ENCODE data around the gene LAMA3. TPM values are rescaled to one million over a fixed set of nuclear protein-coding genes. Genes with fewer than 3 reads are reported as not detected.
A peak's percentile ranks its signal among the peaks of the same experiment; 100 is the strongest.

LAMA3 gene
- total RNA-seq, 2 donors from 2014 or later = 0.58 to 1.3 TPM

GRCh38 chr18:23812546-23813440 lies 123.5 kb downstream of the LAMA3 start:
- Mint-ChIP-seq H3K4me3 (no peak overlapping the region), H3K27ac (no peak overlapping the region), H3K4me1 (no peaks in the 10 kb centered on the region), H3K27me3 (ENCODE audit: insufficient read depth) (no peaks in the 10 kb centered on the region), H3K9me3 (no peaks in the 10 kb centered on the region), H3K36me3 (ENCODE audit: low read depth) (no peaks in the 10 kb centered on the region)
- peak; percentile 80 for TF ChIP-seq CTCF (conservative IDR thresholded peaks at IDR 0.05)
- Histone ChIP-seq H3K9ac (ENCODE audit: extremely low read depth, low read length, poor library complexity, severe bottlenecking) (no peak overlapping the region), H3K9me3 (ENCODE audit: control insufficient read depth, low read length) (peaks cover under 1% of the 10 kb centered on the region), H3K27ac (ENCODE audit: low read depth, low read length) (no peak overlapping the region), H3K36me3 (ENCODE audit: control insufficient read depth, insufficient read depth, low read length) (no peaks in the 10 kb centered on the region), H3K27me3 (ENCODE audit: control insufficient read depth, insufficient read depth, low read length, poor library complexity, severe bottlenecking) (no peaks in the 10 kb centered on the region), H3K4me1 (ENCODE audit: control insufficient read depth, insufficient read depth, low read length) (no peaks in the 10 kb centered on the region), H3K4me3 (ENCODE audit: low read length) (no peak overlapping the region)
- 0 to 50% methylated on average over 1 to 4 of the region's 4 CpGs for WGBS, 2 experiments (ENCODE audit: insufficient coverage in 1 of 2, insufficient read length in 1 of 2)
- no peak for DNase-seq

- Histone ChIP-seq H3K27me3 (ENCODE audit: control insufficient read depth, insufficient read depth, low read length, poor library complexity, severe bottlenecking) (no peaks in the 10 kb centered on the region), H3K4me3 (ENCODE audit: low read length) (no peak overlapping the region), H3K9ac (ENCODE audit: extremely low read depth, low read length, poor library complexity, severe bottlenecking) (no peak overlapping the region), H3K9me3 (ENCODE audit: control insufficient read depth, low read length) (no peaks in the 10 kb centered on the region), H3K36me3 (ENCODE audit: control insufficient read depth, insufficient read depth, low read length) (no peaks in the 10 kb centered on the region), H3K27ac (ENCODE audit: low read depth, low read length) (no peak overlapping the region), H3K4me1 (ENCODE audit: control insufficient read depth, insufficient read depth, low read length) (no peaks in the 10 kb centered on the region)
- no peak overlapping the region for H3K27ac Mint-ChIP-seq
- H3K9me3 Mint-ChIP-seq = no peaks in the 10 kb centered on the region
- no peaks in the 10 kb centered on the region for H3K27me3 Mint-ChIP-seq (ENCODE audit: insufficient read depth)
- no peak for TF ChIP-seq CTCF (conservative IDR thresholded peaks at IDR 0.05)
- no peaks in the 10 kb centered on the region for H3K4me1 Mint-ChIP-seq
- no peak overlapping the region for H3K4me3 Mint-ChIP-seq
- 88 to 90% methylated on average over 6 to 7 of the region's 7 CpGs for WGBS, 2 experiments (ENCODE audit: insufficient coverage in 1 of 2, insufficient read length in 1 of 2)
- no peak for DNase-seq
- no peaks in the 10 kb centered on the region for H3K36me3 Mint-ChIP-seq (ENCODE audit: low read depth)
Measured at GRCh38 chr18:23814991-23815614, 125.8 kb downstream of the LAMA3 start.

- Histone ChIP-seq H3K9ac (ENCODE audit: extremely low read depth, low read length, poor library complexity, severe bottlenecking) (no peak overlapping the region), H3K4me1 (ENCODE audit: control insufficient read depth, insufficient read depth, low read length) (no peaks in the 10 kb centered on the region), H3K36me3 (ENCODE audit: control insufficient read depth, insufficient read depth, low read length) (no peaks in the 10 kb centered on the region), H3K27me3 (ENCODE audit: control insufficient read depth, insufficient read depth, low read length, poor library complexity, severe bottlenecking) (no peaks in the 10 kb centered on the region), H3K4me3 (ENCODE audit: low read length) (no peak overlapping the region), H3K9me3 (ENCODE audit: control insufficient read depth, low read length) (no peaks in the 10 kb centered on the region), H3K27ac (ENCODE audit: low read depth, low read length) (no peak overlapping the region)
- H3K4me1 Mint-ChIP-seq = no peaks in the 10 kb centered on the region
- H3K4me3 Mint-ChIP-seq = no peak overlapping the region
- H3K27me3 Mint-ChIP-seq (ENCODE audit: insufficient read depth) = no peaks in the 10 kb centered on the region
- TF ChIP-seq CTCF (conservative IDR thresholded peaks at IDR 0.05) = no peak
- WGBS, 2 experiments (ENCODE audit: insufficient coverage in 1 of 2, insufficient read length in 1 of 2) = 93 to 96% methylated on average over 4 to 6 of the region's 6 CpGs
- H3K36me3 Mint-ChIP-seq (ENCODE audit: low read depth) = no peaks in the 10 kb centered on the region
- H3K27ac Mint-ChIP-seq = peak overlapping the region; percentile 25
- no peak for DNase-seq
- H3K9me3 Mint-ChIP-seq = no peaks in the 10 kb centered on the region
Measured at GRCh38 chr18:23816021-23816420, 126.8 kb downstream of the LAMA3 start.

All from endodermal cell (in vitro differentiated cells).